ENCODE measurements around the gene BUB1B.

The BUB1B gene

GRCh38 chr15:40190591-40190990 is 29.7 kb downstream of the BUB1B start:
- DNase-seq (ENCODE audit: low read depth): no peak

- DNase-seq (ENCODE audit: low read depth): no peak
These were observed 32.1 kb downstream of the BUB1B start for GRCh38 chr15:40192942-40193341.

GRCh38 chr15:40197434-40197833 is 36.6 kb downstream of the BUB1B start:
- no peak for DNase-seq (ENCODE audit: low read depth)

GRCh38 chr15:40198355-40199085 is 37.7 kb downstream of the BUB1B start:
- no peak for DNase-seq (ENCODE audit: low read depth)

GRCh38 chr15:40204100-40204499 is 43.2 kb downstream of the BUB1B start:
- DNase-seq (ENCODE audit: low read depth): no peak

- peak; percentile 26 for DNase-seq (ENCODE audit: low read depth)
These were observed 56.4 kb downstream of the BUB1B start for GRCh38 chr15:40217166-40217824.

- no peak for DNase-seq (ENCODE audit: low read depth)
These were observed 58.9 kb downstream of the BUB1B start for GRCh38 chr15:40219801-40220200.

- DNase-seq (ENCODE audit: low read depth): no peak
These were observed 61.3 kb downstream of the BUB1B start for GRCh38 chr15:40222131-40222530.

GRCh38 chr15:40226736-40227135 is 65.9 kb downstream of the BUB1B start:
- DNase-seq (ENCODE audit: low read depth): no peak

- DNase-seq (ENCODE audit: low read depth): no peak
These were observed 68.4 kb downstream of the BUB1B start for GRCh38 chr15:40229316-40229715.

- no peak for DNase-seq (ENCODE audit: low read depth)
These were observed 69.1 kb downstream of the BUB1B start for GRCh38 chr15:40229956-40230355.

GRCh38 chr15:40232625-40233070 is 71.8 kb downstream of the BUB1B start:
- DNase-seq (ENCODE audit: low read depth): no peak

GRCh38 chr15:40233727-40234577 is 73.1 kb downstream of the BUB1B start:
- no peak for DNase-seq (ENCODE audit: low read depth)

- no peak for DNase-seq (ENCODE audit: low read depth)
These were observed 73.9 kb downstream of the BUB1B start for GRCh38 chr15:40234783-40235182.

GRCh38 chr15:40235201-40235885 is 74.5 kb downstream of the BUB1B start:
- no peak for DNase-seq (ENCODE audit: low read depth)

GRCh38 chr15:40238532-40239403 is 77.9 kb downstream of the BUB1B start, which contains the start of gene PAK6:
Gene PAK6, plus strand, starts transcription at chr15:40239063. Its CDS starts 25,723 bp downstream, at chr15:40264786.
- no peak for DNase-seq (ENCODE audit: low read depth)

GRCh38 chr15:40239404-40239692 is 78.5 kb downstream of the BUB1B start:
- no peak for DNase-seq (ENCODE audit: low read depth)

- no peak for DNase-seq (ENCODE audit: low read depth)
These were observed 79.1 kb downstream of the BUB1B start for GRCh38 chr15:40239693-40240618.

GRCh38 chr15:40240619-40241221 is 79.9 kb downstream of the BUB1B start:
- DNase-seq (ENCODE audit: low read depth): no peak

Data from stimulated activated CD8-positive, alpha-beta memory T cell treated with anti-CD3 and anti-CD28 coated beads, Interleukin-12 subunit alpha, Interleukin-12 subunit beta, amount 100 ng/mL, for 1 hour (primary cell).